GM21367 (cell line): ENCODE results near the gene IDI2.

ENCODE experiments used
- ATAC-seq: cut with Tn5 transposase; IDR thresholded peaks from one replicate; pipeline ENCODE4 v1.9.1; 2021; ENCODE audit not compliant: unreplicated experiment

The IDI2 gene

GRCh38 chr10:983971-984655 is 41.5 kb downstream of the IDI2 start:
- ATAC-seq: no peak

- no peak for ATAC-seq
Measured at GRCh38 chr10:983401-983800, 42.3 kb downstream of the IDI2 start.

GRCh38 chr10:980468-981093 is 45.1 kb downstream of the IDI2 start:
- ATAC-seq: no peak

GRCh38 chr10:978826-979421 is 46.7 kb downstream of the IDI2 start:
- ATAC-seq: no peak

GRCh38 chr10:976316-976715 is 49.3 kb downstream of the IDI2 start:
- no peak for ATAC-seq

- ATAC-seq: no peak
Measured at GRCh38 chr10:974785-975074, 50.9 kb downstream of the IDI2 start.

GRCh38 chr10:974038-974784 is 51.4 kb downstream of the IDI2 start:
- ATAC-seq: no peak

- ATAC-seq: no peak
Measured at GRCh38 chr10:972763-973162, 52.9 kb downstream of the IDI2 start.

GRCh38 chr10:971613-972012 is 54.0 kb downstream of the IDI2 start:
- no peak for ATAC-seq

- no peak for ATAC-seq
Measured at GRCh38 chr10:971150-971542, 54.5 kb downstream of the IDI2 start.

GRCh38 chr10:970311-971149 is 55.1 kb downstream of the IDI2 start:
- ATAC-seq: no peak

GRCh38 chr10:969473-970150 is 56.0 kb downstream of the IDI2 start:
- no peak for ATAC-seq
